NCI-H446 (cell line): ENCODE data around the gene PAN3.

Experiments
- DNase-seq, 2 experiments: peaks; one replicate each; lab custom pipeline; 2025; lab: John Stamatoyannopoulos, UW

Gene PAN3

GRCh38 chr13:28301839-28302238, 163.5 kb downstream of the PAN3 start:
- DNase-seq = no peak

DNA sequence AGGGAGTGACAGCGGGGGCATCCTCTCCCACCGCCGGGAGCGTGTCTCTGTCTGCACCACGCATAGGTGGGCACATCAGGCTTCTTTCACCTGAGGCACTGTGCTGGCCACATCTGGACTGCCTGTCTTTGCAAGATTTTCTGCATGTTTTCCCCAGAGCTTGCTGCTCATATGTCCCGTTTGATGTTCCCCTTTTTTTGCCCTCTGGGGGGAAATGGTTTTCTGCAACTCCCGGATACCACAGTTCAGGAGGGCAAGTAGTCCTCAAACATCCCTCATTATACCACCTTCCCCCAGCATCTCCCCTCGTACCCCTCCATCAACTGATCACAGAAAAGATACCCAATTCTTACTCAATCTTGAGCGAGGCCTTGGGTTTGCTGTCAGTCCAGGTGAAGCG, 168.0 kb downstream of the PAN3 start:
- no peak for DNase-seq

DNA sequence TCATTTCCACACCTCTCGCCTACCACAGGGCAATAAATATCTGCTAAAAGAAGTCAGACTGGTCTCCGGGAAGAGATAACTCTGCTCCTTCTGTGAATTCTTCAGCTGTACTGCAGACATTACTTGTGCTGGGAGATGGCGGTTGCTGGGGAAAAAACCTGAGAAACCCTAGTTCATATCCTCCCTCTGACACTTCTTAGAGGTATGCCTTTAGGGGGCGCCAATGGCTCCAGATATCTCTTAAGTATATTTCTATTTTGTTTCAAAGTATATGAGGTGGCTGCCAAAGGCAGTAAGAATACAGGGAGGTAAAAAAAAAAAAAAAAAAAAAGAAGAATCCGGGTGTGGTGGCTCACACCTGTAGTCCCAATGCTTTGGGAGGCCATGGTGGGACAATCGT, 175.2 kb downstream of the PAN3 start:
- no peak for DNase-seq

DNA sequence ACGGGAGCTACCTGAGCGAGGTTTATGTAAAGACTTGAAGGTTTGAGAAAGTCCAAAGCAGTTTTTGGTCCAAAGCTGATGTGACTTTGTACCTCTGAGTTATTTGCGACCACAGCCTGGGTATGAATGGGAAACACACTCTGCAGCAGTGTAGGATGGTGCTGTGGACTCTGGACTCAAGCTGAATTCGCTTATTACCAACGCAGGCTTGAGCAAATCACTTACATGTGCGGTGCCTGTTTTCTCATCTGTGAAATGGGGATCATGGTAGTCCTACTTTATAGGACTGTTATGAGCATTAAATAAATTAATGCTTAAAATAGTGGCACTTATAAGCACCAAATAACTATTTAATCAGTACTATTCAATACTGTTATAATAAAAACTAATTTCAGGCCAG, 176.5 kb downstream of the PAN3 start:
- DNase-seq = no peak

- no peak for DNase-seq
These were observed 177.8 kb downstream of the PAN3 start for GRCh38 chr13:28316129-28316528.

- no peak for DNase-seq
These were observed 178.5 kb downstream of the PAN3 start for GRCh38 chr13:28316836-28317235.

- DNase-seq = no peak
These were observed 180.2 kb downstream of the PAN3 start for GRCh38 chr13:28318496-28318895.

DNA sequence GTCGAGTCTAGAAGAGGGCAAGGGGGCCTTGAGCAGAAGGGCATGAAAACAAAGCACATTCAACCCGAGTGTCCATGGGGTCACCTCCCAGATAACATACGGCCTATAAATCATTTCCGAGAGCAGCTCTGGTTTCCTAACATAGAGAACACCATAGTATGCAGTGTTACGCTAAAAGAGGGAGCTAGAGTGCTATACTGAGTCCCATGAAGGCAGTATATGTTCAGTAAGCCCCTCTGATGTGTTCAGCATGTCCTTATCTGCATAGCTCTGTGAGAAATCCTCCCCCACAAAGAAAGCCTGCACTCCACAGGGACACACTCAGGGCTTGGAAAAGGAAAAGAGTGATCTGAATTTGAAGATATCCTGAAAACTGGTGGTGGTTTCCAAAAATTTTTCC, 181.2 kb downstream of the PAN3 start:
- DNase-seq = no peak

- DNase-seq = no peak
These were observed 181.9 kb downstream of the PAN3 start for GRCh38 chr13:28320209-28320608.

- DNase-seq = no peak
These were observed 182.7 kb downstream of the PAN3 start for GRCh38 chr13:28320884-28321574.

GRCh38 chr13:28321756-28322155, 183.4 kb downstream of the PAN3 start:
- no peak for DNase-seq

DNA sequence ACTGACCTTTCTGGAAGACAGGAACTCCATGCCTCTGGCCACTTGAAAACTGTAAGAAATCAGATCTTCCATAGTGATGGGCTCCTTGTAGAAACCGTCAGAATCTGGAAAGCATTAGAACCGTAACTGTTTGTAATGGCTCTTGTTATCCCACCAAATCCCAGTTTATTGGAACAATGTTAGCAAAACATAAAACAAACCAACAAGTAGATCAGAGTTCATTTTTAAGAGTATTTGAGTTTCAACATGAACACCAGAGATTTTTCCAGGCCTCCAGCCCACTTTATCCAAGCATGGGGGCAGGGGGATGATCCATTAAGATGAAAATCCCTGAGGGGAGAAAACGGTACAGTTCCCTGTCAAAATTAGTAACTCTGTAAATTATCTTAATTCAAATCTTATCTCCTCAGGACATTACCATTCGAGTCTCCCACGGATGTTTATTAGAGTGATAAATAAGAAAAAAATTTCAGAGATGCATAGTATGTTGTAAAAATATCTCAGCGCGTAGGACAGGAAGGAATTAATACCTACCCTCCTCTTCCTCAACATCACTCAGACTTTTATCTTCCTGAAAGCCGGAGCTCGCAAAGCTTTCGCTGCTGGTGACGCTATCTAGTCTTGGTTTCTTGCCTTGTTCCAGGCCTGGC, 184.0 kb downstream of the PAN3 start:
- no peak for DNase-seq

DNA sequence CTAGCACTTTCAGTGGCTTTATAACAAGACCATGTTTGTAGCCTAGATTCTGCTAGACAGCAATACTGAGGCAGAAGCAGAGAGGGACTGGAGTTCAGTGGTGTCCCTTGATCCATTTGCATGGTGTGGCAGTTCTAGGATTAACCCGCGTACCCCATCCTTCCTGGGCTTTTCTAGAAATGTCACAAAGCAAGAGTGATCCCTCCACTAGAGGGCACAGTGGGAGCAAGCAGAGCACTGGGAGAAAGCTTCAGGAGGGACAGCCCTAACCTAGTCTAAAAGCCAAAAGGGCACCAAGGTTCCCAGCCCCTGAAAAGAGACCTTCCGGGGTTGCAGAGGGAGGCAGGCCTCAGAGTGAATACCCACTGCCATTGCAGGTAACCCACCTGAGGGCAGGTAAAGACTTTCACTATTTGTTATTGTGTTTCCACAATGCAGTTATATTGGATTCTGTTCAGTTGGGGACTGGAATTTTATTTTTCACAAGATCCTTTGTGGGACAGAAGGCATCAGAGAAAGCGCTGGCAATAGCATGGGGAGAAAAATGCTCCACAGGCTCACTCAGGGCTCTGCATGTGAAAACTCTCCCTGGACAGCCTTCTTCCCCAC, 185.9 kb downstream of the PAN3 start:
- DNase-seq = peak in 1 of 2 experiments; percentile 47

- DNase-seq = no peak
These were observed 186.7 kb downstream of the PAN3 start for GRCh38 chr13:28325022-28325421.

GRCh38 chr13:28326056-28326455, 187.7 kb downstream of the PAN3 start:
- DNase-seq = no peak

DNA sequence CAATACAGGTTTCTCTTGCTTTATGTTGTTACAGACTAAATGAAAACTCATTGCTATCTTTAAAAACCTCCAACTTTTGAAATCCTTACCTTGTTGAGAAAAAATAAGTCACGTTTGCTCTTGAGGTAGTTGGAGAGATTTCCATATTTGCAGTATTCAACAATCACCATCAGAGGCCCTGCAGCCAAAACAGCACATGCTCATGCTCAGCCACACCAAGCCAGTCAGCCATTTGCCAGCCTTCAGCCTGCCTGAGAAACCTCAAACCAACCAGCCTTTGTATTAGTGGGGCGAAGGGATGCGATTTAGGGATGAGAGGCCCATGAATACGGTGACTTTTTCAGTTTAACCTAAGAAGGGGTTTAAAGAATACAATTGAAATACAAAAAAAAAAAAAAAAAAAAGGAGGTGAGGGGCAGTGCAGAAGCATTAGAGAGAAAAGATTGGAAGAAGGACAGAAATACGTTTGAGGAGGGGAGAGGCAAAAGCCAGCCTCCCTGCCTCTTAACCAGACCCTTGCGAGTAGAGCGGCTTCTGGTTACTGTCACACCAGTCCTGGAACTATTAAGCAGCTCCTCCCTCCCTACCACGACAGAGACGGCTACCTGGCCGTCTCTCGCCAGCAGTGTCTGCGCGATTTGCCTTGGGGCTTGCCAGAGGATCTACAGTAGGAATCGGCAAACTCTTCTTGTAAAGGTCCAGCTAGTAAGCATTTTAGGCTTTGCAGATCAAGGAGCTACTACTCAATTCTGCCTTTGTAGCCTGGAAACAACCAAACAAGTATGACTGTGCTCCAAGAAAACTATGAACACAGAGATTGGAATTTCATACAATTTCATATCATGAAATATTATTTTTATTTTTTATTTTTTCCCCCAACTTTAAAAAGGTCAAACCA, 189.3 kb downstream of the PAN3 start:
- DNase-seq = no peak

- no peak for DNase-seq
These were observed 189.9 kb downstream of the PAN3 start for GRCh38 chr13:28328271-28328607.

DNA sequence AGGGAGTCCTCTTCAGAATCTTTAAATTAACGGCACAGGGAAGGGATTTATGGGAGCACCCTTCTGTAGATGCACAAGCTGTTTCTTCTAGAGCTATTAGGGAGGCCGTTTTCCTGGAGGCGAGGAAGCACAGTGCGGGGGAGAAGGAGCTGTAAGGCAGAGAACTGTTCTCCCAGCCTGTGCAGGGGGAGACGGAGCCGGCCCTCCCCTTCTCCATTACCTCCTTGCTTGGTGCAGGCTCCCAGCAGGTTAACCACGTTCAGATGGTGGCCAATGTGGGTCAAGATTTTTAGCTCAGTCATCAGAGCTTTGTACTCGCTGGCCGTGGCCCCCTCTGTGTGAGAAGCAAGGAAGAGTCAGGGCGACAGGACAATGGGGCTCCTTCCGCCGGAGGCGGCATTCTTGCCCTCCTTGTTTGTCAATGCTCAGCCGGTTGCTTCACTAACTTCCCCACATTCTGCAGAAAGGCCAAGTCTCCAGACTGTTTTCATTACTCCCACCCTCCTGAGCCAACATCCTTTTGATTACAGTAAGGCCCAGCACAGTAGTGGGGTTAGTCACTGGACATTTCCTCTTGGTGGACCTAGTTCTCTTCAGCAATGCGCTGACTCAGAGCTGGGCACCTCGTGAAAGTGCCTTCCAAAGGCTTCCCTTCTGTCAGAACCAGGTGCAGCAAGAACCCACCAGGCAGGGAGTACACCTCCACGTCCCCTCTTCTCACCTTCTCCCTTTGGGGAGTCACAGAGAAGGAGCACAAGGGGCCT, 191.2 kb downstream of the PAN3 start:
- no peak for DNase-seq

GRCh38 chr13:28333204-28333881, 195.0 kb downstream of the PAN3 start:
- no peak for DNase-seq

DNA sequence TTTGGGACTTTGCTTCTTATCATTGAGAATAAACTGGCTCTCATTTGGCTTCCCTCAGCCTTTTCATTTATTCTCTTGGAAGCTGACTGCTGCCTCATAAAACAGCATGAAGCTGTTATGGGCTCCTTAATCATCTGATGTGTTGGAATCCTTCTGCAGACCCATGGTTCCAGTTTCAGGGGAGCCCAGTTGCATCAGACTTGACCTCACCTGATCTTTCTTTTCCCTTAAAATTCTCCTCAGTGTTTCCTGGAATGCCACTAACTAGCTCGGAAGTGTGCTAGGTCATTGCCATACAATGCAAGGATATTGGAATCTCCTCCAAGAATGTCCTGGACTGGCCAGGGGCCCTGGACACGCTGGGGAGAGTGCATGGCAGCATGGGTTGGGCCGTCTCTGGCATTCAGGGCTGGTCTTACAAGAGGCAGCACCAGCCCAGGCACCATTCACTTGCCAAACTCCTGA, 197.9 kb downstream of the PAN3 start:
- no peak for DNase-seq
